ENCODE results near the gene DMAC1.

DNA sequence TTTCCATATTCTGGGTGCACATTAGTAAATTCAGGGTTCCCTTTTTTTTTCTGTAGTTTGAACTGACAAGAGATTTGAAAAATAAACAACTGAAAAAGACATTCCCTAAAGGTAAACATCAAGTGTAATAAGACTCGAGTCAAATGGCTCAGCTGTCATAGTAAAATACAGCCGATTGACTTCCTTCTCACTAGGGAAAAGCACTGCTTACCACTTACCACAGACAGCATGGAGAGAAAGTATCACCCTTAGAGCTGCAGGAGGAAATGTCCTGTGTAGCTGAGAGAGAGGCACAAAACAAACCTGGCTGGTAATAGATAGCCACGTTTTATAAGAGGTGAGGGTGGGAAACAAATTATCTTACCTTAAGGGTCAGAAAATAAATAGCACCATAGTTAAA is 12.1 kb upstream of the DMAC1 start:
- TF ChIP-seq, protein P1, sequence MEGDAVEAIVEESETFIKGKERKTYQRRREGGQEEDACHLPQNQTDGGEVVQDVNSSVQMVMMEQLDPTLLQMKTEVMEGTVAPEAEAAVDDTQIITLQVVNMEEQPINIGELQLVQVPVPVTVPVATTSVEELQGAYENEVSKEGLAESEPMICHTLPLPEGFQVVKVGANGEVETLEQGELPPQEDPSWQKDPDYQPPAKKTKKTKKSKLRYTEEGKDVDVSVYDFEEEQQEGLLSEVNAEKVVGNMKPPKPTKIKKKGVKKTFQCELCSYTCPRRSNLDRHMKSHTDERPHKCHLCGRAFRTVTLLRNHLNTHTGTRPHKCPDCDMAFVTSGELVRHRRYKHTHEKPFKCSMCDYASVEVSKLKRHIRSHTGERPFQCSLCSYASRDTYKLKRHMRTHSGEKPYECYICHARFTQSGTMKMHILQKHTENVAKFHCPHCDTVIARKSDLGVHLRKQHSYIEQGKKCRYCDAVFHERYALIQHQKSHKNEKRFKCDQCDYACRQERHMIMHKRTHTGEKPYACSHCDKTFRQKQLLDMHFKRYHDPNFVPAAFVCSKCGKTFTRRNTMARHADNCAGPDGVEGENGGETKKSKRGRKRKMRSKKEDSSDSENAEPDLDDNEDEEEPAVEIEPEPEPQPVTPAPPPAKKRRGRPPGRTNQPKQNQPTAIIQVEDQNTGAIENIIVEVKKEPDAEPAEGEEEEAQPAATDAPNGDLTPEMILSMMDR (conservative IDR thresholded peaks at IDR 0.05; ENCODE audit: low read depth, low read length), result no peak
- no peak for TF ChIP-seq EZH2 (IDR thresholded peaks at IDR 0.05; ENCODE audit: borderline replicate concordance, low read depth, low read length, poor library complexity, severe bottlenecking)

Measured in A673 (cell line).